Fibroblast of pulmonary artery (primary cell): ENCODE measurements around the gene MAGI1.

Source experiments
- DNase-seq: peaks from one replicate; pipeline ENCODE4 v3.0.0-alpha.2; 2010; ENCODE audit warnings: low read depth
- H3K4me3 ChIP-seq: replicated peaks from 2 replicates; pipeline ENCODE4 v1.5.1; 2011; ENCODE audit warnings: low read depth, mild to moderate bottlenecking, control low read depth, low read length, moderate library complexity
- CTCF ChIP-seq: IDR thresholded peaks from 2 replicates; pipeline ENCODE4 v1.5.1; 2011; ENCODE audit warnings: mild to moderate bottlenecking, control low read depth, low read length, inconsistent platforms; ENCODE audit errors: missing control alignments

MAGI1 gene

DNA sequence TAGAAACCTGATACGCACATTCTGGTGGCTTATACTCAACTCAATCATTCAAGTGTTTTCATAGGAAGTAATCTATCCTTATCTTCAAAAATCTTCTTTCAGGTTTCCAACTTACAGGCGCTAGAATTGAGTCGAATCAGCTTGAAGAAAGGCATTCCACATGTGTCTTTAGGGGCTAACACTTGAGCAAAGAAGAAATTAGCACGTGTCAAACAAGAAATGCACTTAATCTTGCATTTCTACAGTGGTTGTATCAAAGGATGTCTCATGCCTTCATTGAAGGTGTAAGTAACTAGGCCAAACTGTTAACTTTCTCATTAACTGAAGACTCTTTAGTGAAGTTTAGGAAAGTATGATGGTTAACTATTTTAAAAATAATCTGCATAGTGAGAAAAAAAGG lies 557.6 kb downstream of the MAGI1 start:
- DNase-seq, result no peak
- no peak overlapping the region for H3K4me3 ChIP-seq
- TF ChIP-seq CTCF, result no peak

GRCh38 chr3:65479990-65480389 lies 558.7 kb downstream of the MAGI1 start:
- peak; percentile 62 for DNase-seq
- TF ChIP-seq CTCF, result no peak
- no peak overlapping the region for H3K4me3 ChIP-seq

DNA sequence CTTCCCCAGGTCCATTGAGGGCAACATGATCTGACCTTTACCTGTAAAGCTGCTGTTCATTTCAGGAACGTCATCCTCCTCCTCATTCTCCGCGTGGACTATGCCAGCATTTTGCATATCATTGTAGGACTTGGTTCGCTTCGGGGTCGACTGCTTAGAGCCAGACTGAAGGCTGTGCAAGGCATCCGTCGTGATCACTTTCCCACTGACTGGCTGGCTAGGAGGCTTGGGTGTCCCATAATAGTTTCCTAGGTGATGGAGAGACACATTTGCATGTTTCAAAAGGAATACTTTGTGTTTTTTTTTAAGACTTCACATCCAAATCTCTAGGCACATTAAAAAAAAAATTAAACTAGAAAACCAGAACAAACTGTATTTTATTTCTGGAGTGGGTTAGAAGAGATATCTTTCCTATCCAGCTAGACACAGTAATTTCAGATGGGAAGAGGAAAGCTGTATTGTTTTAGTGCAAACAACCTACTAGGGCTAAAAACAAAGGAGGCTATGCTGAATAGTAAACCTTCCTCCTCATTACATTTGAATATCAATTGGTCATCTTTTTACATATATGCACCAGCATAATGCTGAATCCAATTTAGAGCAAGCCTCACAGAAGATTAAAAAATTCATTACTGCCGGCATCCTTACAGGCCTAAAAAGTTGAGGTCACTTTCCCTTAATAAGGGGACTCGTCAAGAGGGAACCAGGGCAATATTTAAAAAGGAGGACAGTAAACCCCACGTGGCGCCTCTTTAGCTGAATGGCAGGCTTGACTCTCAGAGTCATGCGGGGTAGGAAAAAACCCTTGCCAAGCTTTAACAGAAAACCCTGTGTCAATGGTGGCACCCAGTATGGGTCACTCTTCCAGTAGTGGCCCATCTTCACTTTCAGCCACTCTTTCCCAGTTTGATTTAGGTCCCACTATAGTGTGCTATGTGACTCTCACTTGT lies 559.9 kb downstream of the MAGI1 start:
- DNase-seq, result no peak
- no peak overlapping the region for H3K4me3 ChIP-seq
- no peak for TF ChIP-seq CTCF

DNA sequence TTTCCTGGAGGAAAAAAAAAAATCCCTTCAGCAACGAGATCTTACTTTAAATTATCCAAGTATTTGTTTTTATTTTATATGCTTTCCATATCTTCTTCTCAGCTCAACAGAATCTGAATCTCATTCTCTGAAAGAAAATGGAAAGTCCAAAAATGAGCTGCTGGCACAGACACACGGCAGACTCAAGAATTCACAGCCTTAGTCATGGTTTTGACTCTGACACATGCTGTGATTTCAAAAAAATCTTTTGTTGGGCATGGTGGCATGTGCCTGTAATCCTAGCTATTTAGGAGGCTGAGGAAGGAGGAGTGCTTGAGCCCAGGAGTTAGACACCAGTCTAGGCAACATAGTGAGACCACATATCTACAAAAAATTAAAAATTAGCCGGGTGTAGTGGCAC lies 565.0 kb downstream of the MAGI1 start:
- TF ChIP-seq CTCF, result no peak
- DNase-seq, result peak; percentile 18
- H3K4me3 ChIP-seq, result no peak overlapping the region

GRCh38 chr3:65472501-65472900 lies 566.2 kb downstream of the MAGI1 start:
- no peak for TF ChIP-seq CTCF
- DNase-seq, result no peak
- no peak overlapping the region for H3K4me3 ChIP-seq

DNA sequence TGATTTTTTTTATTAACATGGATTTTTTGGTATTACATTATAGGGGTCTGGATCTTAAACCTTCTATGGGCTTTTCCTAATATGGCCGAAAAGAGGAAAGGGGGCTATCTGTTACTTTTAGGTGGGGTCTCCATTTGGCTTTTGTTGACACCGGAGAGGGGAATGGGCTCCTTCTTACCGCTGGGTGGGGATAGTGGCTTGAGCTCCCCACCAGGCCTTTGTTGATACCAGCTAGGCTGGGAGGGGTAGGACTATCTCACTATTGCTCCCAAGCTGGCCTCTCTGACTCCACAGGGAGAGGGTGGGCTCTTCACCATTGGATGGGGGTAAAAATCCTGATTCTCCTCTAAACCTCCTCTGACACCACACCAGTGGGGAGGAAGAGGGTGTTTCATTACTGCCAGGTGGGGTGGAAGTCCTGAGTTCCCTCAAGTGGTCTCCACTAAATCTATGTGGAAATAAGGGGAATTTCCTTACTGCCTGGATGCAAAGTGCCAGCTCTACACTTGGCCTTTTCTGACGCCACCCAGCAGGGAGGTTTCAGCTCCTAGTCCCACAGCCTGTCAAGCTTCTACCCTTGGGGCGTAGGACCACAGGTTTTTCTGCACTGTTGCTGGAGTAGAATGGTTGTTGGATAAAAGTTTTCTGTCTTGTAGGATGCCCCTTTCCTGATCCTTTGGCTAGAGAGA lies 572.3 kb downstream of the MAGI1 start:
- H3K4me3 ChIP-seq, result no peak overlapping the region
- no peak for TF ChIP-seq CTCF
- no peak for DNase-seq
